ENCODE data around the gene EPB41. TPM values are rescaled to one million over a fixed set of nuclear protein-coding genes. Genes with fewer than 3 reads are reported as not detected.
A peak's percentile ranks its signal among the peaks of the same experiment; 100 is the strongest.
"Not testable (repeated sequence)": the region's sequence is repeated elsewhere in the genome, so short reads cannot be mapped to it uniquely, and the experiment has no call there.

EPB41 gene
- total RNA-seq, 1 experiment from 2014 or later: 29.7 TPM

DNA sequence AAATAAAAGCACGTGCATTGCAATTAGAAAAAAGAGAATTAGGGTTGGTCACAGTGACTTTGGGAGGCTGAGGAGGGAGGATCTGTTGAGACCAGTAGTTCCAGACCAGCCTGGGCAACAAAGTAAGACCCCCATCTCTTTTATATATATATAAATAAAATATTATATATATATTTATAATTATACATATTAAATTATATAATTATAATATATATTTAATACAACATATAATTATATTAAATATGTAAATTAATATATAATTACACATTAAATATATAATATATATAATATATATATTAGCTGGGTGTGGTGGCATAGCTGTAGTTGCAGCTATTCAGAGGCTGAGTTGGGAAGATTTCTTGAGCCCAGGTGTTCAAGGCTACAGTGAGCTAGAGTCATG lies 186.1 kb downstream of the EPB41 start:
- in situ Hi-C loops (cut with HindIII; ENCODE audit: low pct_unique_long_range_greater_than_20kb, low sequenced_read_pairs): no loop called here
- DNase-seq (ENCODE audit: low read depth, low spot score): no peak

DNA sequence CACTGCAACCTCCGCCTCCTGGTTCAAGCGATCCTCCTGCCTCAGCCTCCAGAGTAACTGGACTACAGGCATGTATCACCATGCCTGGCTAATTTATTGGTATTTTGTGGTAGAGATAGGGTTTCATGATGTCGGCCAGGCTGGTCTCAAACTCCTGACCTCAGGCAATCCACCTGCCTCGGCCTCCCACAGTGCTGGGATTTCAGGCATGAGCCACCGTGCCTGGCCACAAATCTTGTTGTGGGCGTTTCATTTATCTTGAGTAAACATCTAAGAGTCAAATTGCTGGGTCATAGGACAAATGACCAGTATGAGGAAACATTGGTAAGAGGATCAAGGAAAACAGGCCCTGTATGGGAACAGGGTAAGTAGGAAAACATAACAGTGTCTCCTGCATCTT lies 191.5 kb downstream of the EPB41 start:
- DNase-seq (ENCODE audit: low read depth, low spot score): no peak
- in situ Hi-C loops (cut with HindIII; ENCODE audit: low pct_unique_long_range_greater_than_20kb, low sequenced_read_pairs): no loop called here

DNA sequence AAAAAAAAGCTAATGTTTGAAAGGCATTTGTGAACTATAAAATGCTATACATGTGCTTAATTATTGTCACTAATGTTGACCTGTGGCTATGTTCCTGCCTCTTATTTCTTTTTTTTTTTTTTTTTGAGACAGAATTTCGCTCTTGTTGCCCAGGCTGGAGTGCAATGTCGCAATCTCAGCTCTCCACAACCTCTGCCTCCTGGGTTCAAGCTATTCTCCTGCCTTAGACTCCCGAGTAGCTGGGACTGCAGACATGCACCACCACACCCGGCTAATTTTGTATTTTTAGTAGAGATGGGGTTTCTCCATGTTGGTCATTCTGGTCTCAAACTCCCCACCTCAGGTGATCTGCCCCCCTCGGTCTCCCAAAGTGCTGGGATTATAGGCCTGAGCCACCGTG lies 193.7 kb downstream of the EPB41 start:
- in situ Hi-C loops (cut with HindIII; ENCODE audit: low pct_unique_long_range_greater_than_20kb, low sequenced_read_pairs): not testable (repeated sequence)

DNA sequence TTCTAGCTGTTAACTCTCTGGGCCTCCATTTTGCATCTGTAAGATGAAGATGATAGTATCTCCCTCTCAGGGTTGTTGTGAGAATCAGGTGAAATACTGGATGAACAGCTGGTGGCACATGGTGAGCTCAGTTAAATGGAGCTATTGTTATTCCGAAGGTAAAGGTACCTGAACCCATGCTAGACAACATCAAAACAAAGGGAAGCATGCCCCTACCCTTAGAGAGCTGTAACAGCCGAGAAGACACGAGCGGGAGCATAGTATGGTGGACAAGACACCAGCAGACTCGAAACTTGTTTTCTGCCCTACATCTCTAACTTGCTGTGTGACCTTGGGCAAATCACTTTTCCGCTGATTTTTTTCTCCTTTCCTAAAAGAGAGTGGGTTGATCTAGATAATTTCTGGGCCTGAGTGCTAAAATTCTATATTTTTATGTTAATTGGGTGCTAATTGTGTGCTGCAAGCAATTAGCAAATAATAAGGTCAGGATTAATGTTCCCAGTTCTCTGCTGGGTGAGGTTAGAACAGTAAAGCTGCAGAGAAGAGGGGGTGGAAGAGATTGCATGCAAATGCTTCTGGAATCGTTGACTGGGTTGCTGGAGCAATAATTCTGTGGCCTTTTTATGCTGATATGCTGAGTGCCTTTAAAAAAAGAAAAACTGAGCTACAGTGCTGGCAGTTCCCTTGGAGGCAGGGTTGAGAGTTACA lies 198.5 kb downstream of the EPB41 start:
- DNase-seq (ENCODE audit: low read depth, low spot score): no peak
- in situ Hi-C loops (cut with HindIII; ENCODE audit: low pct_unique_long_range_greater_than_20kb, low sequenced_read_pairs): no loop called here

More for the DNA sequence above, 193.7 kb downstream of the EPB41 start:
- not testable (repeated sequence) for DNase-seq (ENCODE audit: low read depth, low spot score)

DNA sequence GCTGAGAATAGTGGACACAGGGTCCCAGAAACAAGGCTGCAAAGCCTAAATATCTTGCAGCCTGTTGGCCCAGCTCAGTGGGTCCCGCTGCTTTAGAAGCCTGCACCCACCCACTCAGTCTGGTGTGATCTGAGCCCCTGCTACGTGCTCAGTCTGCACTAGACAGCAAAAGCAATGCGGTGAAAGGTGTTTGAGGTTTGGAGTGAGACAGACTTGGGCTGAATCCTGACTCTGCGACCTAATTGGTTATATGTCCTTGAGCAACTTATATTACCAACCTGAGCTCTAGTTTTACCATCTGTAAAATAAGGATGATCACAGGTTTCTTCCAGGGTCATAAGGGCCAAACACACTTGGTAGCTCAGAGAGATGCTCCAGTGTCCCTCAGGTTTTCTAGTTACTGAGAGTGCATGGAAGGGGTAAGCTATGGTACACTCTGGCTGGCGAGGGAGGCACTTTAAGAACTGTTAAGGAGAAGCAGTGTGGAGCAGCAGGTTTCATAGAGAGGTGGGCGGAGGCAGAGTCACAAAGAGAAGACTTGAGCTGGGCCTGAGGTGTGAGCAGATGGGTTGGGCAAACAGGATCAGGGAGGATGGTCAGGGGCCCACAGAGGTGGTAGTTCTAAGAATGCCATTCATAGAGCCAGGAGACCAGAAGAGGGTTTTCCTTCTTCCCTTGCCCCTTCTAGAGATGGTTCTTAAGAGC lies 199.2 kb downstream of the EPB41 start:
- no peak for DNase-seq (ENCODE audit: low read depth, low spot score)
- in situ Hi-C loops (cut with HindIII; ENCODE audit: low pct_unique_long_range_greater_than_20kb, low sequenced_read_pairs): no loop called here

DNA sequence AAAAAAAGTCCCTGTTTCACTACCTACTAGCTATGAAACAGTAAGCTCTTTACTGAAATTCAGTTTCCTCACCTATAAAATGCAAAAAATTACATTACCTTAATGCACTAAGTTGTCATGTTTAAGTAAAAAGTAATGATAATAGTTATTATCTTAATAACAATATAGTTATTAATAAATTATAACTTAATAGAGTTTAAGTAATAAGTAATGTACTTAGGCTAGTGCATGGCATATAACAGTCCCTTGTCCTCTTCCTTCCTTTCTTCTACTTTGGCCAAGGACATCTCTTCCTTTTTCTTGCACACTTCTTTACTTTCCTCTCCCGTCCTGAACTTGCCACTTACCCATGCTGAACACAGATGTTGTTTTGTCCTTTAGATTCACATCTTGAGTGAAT lies 200.3 kb downstream of the EPB41 start:
- in situ Hi-C loops (cut with HindIII; ENCODE audit: low pct_unique_long_range_greater_than_20kb, low sequenced_read_pairs): no loop called here

DNA sequence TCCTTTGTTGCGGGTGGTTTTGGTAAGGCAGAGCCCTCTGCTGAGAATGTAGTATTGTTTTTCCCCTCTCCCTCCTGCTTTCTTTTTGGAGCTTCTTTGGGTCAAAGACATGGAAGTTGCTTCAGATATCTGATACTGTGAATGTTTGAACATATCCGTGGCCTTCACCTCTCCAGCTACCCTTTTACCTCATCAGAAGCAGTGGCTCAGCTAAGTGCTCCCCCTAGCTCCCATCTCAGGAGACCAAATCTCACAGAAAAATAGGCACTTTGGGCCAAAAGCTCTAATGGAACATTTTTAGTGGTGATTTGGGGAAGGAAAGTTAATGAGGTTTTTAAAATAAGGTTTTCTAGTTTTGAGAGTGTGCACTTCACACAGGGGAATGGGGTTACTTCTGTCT lies 203.0 kb downstream of the EPB41 start:
- DNase-seq (ENCODE audit: low read depth, low spot score): peak; percentile 8
- in situ Hi-C loops (cut with HindIII; ENCODE audit: low pct_unique_long_range_greater_than_20kb, low sequenced_read_pairs): no loop called here

More for the DNA sequence above, 200.3 kb downstream of the EPB41 start:
- DNase-seq (ENCODE audit: low read depth, low spot score): no peak

DNA sequence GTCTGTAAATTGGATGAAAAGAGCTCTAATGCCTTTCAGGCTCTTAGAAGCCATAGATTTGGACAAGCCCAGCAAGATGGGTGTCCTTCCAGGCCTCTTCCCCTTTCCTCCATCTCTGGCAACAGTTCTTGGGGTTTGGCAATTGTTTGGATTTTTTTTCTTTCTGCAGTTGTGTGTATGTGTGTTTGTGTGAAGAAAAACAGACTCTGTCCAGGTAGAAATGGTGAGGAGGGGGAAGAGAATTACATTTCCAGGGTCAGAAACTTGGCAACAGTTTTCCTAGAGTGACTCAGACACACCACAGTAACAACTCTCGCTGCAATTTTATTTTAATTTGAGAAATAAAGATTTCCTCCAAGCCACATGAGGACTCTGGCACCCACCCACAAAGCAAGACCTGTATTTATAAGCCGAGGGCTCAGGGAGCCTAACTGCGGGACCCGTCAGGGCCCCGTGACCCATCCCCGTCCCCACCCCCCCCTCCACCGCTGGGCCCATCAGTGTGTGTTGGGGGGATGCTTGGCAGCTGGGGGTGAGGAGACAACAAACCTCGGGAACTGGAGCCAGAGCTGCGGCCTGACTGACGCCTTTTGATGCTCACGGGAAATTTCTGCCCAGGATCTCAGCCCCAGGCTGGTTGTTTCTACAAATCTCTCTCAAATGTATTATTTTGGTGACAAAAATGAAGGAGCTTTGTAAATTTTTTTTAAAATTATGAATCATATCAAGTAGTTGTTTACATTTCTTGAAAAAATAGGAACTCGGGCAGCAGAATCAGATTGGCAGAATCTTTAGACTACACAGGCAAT lies 205.0 kb downstream of the EPB41 start:
- in situ Hi-C loops (cut with HindIII; ENCODE audit: low pct_unique_long_range_greater_than_20kb, low sequenced_read_pairs): no loop called here
- DNase-seq (ENCODE audit: low read depth, low spot score): no peak

DNA sequence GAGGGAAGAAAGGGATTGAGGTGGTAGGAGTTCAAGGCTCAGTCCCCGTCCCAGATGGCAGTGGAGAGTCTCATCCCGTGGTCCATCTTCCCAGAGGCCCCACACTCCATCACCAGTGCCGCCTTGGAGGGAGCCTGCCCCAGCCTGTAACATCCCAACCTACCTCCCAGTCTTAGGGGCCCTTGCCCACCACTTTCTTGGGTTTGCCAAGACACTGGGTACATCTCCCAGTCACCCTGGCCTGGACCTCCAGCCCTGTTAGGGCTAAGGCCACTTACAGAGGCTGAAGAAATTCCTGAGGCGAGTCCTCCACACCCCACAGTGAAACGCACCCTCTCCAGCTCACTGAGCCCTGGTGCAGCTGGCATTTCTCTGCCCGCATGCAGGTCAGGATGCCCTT lies 206.0 kb downstream of the EPB41 start:
- no peak for DNase-seq (ENCODE audit: low read depth, low spot score)
- in situ Hi-C loops (cut with HindIII; ENCODE audit: low pct_unique_long_range_greater_than_20kb, low sequenced_read_pairs): no loop called here

DNA sequence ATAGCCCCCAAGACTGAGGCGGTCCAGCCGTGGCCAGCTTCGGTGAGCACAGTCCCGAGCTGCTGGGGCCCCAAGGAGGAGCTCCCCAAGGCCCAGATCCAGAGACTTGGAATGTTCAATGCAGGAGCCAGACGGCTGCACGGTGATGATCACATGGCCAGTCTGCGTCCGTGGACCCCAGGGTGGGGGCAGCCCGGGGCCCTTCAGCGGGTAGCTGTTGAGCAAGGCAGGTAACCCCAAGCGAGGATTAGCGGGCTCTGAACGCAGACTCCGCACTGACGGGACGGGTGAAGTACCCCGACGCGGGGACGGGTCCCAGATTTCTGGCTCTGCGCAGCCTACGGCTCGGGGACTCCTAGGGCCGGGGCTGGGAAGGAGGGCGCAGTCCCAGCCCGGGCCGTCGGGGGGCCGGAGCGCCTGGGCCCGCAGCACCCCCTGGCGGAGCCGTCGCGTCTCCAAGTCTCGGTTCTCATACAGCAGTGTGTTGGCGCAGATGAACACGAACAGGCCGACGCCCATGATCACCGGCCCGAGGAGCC lies 206.6 kb downstream of the EPB41 start:
- in situ Hi-C loops (cut with HindIII; ENCODE audit: low pct_unique_long_range_greater_than_20kb, low sequenced_read_pairs): no loop called here
- no peak for DNase-seq (ENCODE audit: low read depth, low spot score)

DNA sequence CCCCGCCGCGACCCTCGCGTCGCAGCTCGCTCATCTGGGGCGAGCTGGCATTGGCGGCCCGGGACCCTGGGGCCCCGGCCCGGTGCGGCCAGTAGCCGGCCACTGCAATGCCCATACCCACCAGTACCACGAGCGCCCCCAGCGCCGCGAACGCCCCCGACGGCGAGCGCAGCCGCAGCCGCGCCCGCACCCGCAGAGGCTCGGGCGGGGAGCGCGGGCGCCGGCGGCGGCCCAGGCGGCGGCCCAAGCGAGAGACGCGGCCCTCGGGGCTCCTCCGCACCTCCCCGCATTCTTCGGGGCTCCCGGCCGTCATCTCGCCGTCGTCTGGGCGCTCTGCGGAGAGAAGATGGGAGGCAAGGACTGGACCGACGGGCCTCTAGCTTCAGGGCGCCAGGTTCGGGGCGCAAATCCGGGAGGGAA lies 207.2 kb downstream of the EPB41 start:
- no peak for DNase-seq (ENCODE audit: low read depth, low spot score)

DNA sequence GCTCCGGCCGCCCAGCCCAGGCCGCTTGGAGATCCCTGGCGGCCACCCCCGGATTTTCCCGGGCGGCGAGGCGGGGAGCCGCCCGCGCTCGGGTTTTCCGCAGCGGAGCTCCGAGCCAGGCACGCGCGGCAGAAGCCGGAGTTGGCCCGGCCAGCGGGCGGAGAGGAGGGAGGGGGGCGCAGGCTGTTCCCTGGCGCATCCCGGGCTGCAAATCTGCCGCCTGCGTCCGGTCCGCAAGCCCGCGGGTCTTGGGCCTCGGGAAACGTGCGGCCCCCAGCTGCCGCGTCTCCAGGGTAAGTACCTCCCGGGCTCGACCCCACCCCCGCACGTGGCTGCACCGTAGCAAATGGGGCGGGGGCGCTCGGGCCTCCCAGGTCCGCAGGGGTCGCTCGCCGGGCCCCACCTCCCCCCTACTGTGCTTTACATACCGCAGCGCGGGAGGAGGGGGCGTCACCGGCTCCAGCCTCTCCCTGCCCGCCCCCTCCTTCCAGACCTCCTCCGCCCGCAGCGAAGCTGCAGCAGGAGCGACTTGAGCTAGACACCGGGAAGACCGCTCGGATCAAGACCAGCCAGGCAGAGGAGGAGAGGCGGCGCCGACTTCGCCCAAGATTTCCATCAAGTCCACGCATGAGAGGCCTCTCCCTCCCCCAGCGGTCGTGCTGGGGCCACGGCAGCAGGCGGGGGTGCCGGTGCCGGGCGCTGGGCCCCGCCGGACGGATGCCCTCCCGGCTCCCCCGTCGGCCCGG lies 207.7 kb downstream of the EPB41 start:
- in situ Hi-C loops (cut with HindIII; ENCODE audit: low pct_unique_long_range_greater_than_20kb, low sequenced_read_pairs): no loop called here
- no peak for DNase-seq (ENCODE audit: low read depth, low spot score)

More for the DNA sequence above, 207.2 kb downstream of the EPB41 start:
- in situ Hi-C loops (cut with HindIII; ENCODE audit: low pct_unique_long_range_greater_than_20kb, low sequenced_read_pairs): no loop called here

DNA sequence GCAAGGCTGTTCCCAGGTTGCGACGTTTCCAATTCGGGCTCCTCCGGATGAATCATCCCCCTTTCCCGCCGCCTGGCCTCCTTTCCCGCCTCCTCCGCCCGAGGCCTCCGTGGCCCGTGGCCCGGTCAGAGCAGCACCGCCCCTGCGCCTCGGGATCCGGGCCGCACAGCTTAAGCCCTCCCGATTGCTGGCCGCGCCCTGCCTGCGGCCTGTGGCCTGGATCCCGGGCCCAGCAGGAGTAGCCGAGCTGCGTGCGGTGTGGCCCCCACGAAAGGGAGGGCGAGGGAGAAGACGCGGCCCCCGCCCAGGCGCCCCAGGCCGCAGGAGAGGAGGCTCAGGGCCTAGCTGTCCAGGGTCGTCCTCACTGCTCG lies 208.3 kb downstream of the EPB41 start:
- DNase-seq (ENCODE audit: low read depth, low spot score): no peak
- in situ Hi-C loops (cut with HindIII; ENCODE audit: low pct_unique_long_range_greater_than_20kb, low sequenced_read_pairs): no loop called here

DNA sequence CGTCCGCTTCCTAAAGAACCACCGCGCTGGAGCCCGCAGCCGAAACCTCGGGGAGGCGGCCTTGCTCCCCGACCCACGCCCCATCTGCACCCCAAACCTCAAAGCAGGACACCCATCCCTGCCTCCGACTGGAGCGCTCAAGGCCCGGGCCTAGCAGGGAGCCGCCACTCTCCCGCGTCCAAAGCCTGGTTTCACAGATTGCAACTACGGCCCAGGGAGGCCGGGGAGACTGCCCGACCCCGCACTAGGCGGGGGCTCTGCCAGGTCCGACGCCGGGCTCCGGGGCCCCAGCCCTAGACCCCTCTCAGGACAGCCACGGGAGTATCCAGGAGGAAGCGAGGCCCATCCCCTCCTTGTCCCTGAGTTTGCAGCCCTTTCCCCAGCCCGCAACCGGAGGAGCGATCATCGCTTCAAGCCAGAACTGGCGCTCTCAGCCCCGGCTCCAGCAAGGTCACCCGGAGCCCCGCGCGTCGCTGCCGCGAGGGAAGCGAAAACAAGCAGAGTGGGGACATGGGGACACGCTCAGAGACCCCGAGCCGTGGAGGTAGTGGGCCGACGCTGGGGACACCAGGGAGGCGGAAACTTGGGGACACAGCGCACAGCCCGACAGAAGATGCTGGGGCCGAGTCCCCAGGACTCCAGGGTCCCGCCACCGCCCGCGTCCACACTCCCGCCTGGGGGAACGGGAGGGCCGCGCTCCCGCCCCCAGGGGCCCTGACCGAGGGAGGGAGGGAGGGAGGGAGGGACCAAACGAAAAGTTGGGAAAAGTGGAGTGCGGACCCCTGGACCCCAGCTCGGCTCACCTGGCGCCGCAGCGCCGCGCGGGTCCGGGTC lies 208.9 kb downstream of the EPB41 start:
- DNase-seq (ENCODE audit: low read depth, low spot score): no peak
- in situ Hi-C loops (cut with HindIII; ENCODE audit: low pct_unique_long_range_greater_than_20kb, low sequenced_read_pairs): no loop called here

DNA sequence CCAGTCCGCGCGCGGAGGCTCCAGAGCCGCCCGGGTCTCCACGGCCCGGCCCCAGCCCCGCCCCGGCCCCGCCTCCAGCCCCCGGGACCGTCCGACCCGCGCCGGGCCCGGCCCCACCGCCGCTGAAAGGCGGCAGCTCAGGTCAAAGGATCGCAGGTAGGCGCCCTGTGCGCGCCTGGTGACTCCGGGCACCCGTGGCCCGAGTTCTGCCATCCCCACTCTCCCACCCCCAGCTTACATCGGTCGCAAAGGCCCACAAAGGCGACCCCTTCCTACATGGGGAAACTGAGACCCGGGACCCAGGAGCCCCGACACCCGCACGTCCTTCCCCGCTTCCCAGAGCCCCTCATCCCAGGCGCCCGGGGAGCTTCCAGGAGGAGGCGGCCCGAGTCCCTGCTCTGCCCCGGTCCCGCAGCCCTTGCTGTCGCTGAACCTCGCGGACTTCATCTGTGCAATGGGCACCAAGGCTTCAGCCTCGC lies 209.6 kb downstream of the EPB41 start, which contains the start of gene TMEM200B:
TMEM200B (minus strand) TSS at position 17 of the 479 bp plus-strand sequence. CDS start 2,075 bp downstream, outside the sequence.
- in situ Hi-C loops (cut with HindIII; ENCODE audit: low pct_unique_long_range_greater_than_20kb, low sequenced_read_pairs): no loop called here
- no peak for DNase-seq (ENCODE audit: low read depth, low spot score)

DNA sequence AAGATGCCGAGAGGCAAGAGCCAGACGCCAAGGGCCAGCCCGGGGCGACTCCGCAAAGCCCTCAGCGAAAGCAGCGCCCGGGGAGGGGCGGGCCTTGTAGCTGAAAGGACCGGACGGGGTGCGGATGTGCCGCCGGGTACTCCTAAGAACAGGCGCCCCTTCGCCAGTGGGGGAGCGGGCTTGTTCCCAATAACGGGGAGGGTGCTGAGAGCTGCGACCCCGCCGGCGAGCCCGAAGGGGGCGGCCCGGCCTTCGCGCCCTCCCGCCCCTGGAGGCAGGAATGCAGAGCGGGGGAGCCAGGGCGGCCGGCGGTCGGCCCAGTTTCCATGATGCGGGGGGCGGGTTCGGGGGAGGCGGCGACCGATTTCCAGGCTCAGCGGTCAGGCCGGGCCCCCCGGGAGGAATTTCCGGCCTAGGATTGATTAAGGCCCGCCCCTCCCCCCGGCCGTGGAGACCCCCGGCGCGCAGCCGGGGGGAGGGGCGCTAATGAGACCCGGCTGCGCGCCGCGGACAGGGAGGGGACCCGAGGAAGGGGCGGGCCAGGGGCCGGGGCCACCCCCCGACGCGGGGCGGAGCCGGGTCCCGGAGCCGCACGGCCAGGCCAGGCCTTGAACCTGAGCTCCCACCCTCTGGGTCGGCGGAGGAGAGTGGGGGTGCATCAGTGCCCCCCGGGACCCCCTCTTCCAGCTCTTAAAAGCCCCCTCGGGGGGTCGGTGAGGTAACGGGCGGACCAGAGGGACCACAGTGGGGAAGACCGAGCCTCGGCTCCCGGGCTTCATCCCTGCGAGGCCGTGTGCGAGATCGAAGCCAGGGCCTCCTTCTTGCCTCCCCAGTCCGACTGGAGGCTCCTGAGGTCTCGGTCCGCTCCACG lies 210.2 kb downstream of the EPB41 start:
- peak; percentile 32 for DNase-seq (ENCODE audit: low read depth, low spot score)
- in situ Hi-C loops (cut with HindIII; ENCODE audit: low pct_unique_long_range_greater_than_20kb, low sequenced_read_pairs): no loop called here

Measured in SK-MEL-5 (cell line).